Measurements from ENCODE around the gene VASP. TPM values are rescaled to one million over a fixed set of nuclear protein-coding genes. Genes with fewer than 3 reads are reported as not detected.

Gene VASP
- total and polyA plus RNA-seq, 2 of the 13 experiments (the other 11 are each of a cell fraction or from before 2014, with no cell fraction given) = 41.8 to 67.1 TPM

DNA sequence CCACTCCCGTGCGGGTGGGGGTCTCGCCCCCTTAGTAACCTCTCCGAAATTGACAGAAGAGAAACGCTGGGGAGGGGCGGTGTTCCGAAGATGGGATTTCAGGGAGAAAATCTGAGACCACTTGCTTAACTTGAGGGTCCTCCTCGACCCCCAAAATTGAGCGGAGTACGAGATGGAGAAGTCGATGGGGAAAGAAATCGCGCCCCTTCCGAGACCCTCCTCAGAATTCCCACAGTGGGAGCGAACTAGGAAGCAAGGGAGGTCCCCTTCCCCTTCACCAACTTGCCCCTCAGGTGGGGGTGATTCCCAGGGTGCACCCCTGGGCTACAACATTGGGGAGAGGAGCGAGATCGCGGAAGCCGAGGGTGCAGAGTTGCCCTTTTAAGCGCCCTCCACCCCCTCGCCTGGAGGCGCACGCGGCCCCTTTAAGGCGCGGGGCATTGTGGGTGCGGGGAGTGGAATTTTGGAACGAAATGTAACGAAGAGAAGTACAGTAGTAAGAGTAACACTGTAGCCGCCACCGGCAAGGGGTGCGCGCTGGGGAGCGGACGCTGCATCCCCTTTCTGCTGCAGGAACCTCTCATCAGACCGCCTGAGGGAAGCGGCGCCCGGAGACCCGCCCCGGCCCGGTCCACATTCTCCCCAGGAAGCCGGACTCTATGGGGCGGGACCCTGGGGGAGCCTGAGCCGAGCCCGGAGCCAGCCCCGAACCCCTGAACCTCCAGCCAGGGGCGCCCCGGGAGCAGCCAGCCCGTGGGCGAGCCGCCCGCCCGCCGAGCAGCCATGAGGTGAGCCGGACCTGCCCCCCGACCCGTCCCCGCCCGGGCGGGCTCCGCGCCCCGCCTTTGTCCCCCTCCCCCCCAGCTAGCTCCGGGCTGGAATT lies at the start of gene VASP (continued):
- TF ChIP-seq, protein P1, sequence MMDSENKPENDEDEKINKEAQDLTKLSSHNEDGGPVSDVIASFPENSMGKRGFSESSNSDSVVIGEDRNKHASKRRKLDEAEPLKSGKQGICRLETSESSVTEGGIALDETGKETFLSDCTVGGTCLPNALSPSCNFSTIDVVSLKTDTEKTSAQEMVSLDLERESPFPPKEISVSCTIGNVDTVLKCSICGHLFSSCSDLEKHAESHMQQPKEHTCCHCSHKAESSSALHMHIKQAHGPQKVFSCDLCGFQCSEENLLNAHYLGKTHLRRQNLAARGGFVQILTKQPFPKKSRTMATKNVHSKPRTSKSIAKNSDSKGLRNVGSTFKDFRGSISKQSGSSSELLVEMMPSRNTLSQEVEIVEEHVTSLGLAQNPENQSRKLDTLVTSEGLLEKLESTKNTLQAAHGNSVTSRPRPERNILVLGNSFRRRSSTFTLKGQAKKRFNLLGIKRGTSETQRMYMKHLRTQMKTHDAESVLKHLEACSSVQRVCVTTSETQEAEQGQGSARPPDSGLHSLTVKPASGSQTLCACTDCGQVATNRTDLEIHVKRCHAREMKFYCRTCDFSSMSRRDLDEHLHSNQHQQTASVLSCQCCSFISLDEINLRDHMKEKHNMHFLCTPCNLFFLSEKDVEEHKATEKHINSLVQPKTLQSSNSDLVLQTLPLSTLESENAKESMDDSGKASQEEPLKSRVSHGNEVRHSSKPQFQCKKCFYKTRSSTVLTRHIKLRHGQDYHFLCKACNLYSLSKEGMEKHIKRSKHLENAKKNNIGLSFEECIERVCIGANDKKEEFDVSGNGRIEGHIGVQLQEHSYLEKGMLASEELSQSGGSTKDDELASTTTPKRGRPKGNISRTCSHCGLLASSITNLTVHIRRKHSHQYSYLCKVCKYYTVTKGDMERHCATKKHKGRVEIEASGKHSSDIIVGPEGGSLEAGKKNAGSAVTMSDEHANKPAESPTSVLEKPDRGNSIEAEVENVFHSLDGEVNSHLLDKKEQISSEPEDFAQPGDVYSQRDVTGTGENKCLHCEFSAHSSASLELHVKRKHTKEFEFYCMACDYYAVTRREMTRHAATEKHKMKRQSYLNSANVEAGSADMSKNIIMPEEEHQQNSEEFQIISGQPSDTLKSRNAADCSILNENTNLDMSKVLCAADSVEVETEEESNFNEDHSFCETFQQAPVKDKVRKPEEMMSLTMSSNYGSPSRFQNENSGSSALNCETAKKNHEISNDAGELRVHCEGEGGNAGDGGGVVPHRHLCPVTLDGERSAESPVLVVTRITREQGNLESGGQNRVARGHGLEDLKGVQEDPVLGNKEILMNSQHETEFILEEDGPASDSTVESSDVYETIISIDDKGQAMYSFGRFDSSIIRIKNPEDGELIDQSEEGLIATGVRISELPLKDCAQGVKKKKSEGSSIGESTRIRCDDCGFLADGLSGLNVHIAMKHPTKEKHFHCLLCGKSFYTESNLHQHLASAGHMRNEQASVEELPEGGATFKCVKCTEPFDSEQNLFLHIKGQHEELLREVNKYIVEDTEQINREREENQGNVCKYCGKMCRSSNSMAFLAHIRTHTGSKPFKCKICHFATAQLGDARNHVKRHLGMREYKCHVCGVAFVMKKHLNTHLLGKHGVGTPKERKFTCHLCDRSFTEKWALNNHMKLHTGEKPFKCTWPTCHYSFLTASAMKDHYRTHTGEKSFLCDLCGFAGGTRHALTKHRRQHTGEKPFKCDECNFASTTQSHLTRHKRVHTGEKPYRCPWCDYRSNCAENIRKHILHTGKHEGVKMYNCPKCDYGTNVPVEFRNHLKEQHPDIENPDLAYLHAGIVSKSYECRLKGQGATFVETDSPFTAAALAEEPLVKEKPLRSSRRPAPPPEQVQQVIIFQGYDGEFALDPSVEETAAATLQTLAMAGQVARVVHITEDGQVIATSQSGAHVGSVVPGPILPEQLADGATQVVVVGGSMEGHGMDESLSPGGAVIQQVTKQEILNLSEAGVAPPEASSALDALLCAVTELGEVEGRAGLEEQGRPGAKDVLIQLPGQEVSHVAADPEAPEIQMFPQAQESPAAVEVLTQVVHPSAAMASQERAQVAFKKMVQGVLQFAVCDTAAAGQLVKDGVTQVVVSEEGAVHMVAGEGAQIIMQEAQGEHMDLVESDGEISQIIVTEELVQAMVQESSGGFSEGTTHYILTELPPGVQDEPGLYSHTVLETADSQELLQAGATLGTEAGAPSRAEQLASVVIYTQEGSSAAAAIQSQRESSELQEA (CRISPR knock-in tag; IDR thresholded peaks at IDR 0.05; ENCODE audit: not compliant biosample characterization) = no peak
- TF ChIP-seq, protein P2, sequence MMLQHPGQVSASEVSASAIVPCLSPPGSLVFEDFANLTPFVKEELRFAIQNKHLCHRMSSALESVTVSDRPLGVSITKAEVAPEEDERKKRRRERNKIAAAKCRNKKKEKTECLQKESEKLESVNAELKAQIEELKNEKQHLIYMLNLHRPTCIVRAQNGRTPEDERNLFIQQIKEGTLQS (CRISPR knock-in tag; IDR thresholded peaks at IDR 0.05) = no peak
- no peak for TF ChIP-seq ZKSCAN8 (CRISPR knock-in tag; IDR thresholded peaks at IDR 0.05; ENCODE audit: borderline replicate concordance)
- no peak for TF ChIP-seq BCL6 (CRISPR knock-in tag; IDR thresholded peaks at IDR 0.05)
- TF ChIP-seq, protein P3, sequence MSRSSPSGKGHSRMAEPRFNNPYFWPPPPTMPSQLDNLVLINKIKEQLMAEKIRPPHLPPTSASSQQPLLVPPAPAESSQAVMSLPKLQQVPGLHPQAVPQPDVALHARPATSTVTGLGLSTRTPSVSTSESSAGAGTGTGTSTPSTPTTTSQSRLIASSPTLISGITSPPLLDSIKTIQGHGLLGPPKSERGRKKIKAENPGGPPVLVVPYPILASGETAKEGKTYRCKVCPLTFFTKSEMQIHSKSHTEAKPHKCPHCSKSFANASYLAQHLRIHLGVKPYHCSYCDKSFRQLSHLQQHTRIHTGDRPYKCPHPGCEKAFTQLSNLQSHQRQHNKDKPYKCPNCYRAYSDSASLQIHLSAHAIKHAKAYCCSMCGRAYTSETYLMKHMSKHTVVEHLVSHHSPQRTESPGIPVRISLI (CRISPR knock-in tag; IDR thresholded peaks at IDR 0.05; ENCODE audit: borderline replicate concordance) = no peak
- TF ChIP-seq, protein P4, sequence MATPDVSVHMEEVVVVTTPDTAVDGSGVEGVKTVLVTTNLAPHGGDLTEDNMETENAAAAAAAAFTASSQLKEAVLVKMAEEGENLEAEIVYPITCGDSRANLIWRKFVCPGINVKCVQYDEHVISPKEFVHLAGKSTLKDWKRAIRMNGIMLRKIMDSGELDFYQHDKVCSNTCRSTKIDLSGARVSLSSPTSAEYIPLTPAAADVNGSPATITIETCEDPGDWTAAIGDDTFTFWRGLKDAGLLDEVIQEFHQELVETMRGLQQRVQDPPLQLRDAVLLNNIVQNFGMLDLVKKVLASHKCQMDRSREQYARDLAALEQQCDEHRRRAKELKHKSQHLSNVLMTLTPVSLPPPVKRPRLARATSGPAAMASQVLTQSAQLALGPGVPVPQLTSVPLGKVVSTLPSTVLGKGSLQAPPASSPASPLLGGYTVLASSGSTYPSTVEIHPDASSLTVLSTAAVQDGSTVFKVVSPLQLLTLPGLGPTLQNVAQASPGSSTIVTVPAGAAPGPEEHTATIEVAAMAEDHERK (CRISPR knock-in tag; IDR thresholded peaks at IDR 0.05; ENCODE audit: low read depth) = no peak
- 0 out of 2 replicates have a peak, but pooled peaks have one; percentile 44 for TF ChIP-seq FOSL1 (CRISPR knock-in tag; IDR thresholded peaks at IDR 0.05; ENCODE audit: borderline replicate concordance)
- TF ChIP-seq NCOA1 (CRISPR knock-in tag; IDR thresholded peaks at IDR 0.05) = no peak
- no peak for TF ChIP-seq ZNF496 (CRISPR knock-in tag; IDR thresholded peaks at IDR 0.05; ENCODE audit: insufficient replicate concordance)
- TF ChIP-seq, protein P5, sequence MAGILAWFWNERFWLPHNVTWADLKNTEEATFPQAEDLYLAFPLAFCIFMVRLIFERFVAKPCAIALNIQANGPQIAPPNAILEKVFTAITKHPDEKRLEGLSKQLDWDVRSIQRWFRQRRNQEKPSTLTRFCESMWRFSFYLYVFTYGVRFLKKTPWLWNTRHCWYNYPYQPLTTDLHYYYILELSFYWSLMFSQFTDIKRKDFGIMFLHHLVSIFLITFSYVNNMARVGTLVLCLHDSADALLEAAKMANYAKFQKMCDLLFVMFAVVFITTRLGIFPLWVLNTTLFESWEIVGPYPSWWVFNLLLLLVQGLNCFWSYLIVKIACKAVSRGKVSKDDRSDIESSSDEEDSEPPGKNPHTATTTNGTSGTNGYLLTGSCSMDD (CRISPR knock-in tag; IDR thresholded peaks at IDR 0.05) = no peak
- no peak for TF ChIP-seq CHCHD3 (CRISPR knock-in tag; IDR thresholded peaks at IDR 0.05)
- no peak for TF ChIP-seq ZSCAN29 (CRISPR knock-in tag; conservative IDR thresholded peaks at IDR 0.05)
- TF ChIP-seq NFE2L2 (IDR thresholded peaks at IDR 0.05; ENCODE audit: low read length) = no peak
- no peak for TF ChIP-seq POGZ (CRISPR knock-in tag; IDR thresholded peaks at IDR 0.05)
- TF ChIP-seq GFI1 (CRISPR knock-in tag; IDR thresholded peaks at IDR 0.05; ENCODE audit: borderline replicate concordance) = 0 out of 2 replicates have a peak, but pooled peaks have one; percentile 18
- peak; percentile 56; the same call in 1 of the 2 replicates for TF ChIP-seq ZFY (CRISPR knock-in tag; IDR thresholded peaks at IDR 0.05)
